Skin epidermis (tissue), 12 donors: ENCODE measurements around the gene ITGB5.
"Not testable (repeated sequence)": the region's sequence is repeated elsewhere in the genome, so short reads cannot be mapped to it uniquely, and the experiment has no call there.

Experiments used
- H3K27ac ChIP-seq, 21 experiments: fragments of 200-600 bp; sonication (generic) in 11 of 21; one replicate each; pipeline ENCODE4 v1.5.0; 2020; ENCODE audit warnings: mild to moderate bottlenecking in 3 of 21, inconsistent platforms in 2 of 21, moderate library complexity in 2 of 21
- H3K4me3 ChIP-seq, 7 experiments: fragments of 200-600 bp; sonication (generic) in 2 of 7; one replicate each; pipeline ENCODE4 v1.5.0; 2020; ENCODE audit warnings: inconsistent platforms in 2 of 7, mild to moderate bottlenecking in 2 of 7, moderate library complexity in 1 of 7

ITGB5 gene

DNA sequence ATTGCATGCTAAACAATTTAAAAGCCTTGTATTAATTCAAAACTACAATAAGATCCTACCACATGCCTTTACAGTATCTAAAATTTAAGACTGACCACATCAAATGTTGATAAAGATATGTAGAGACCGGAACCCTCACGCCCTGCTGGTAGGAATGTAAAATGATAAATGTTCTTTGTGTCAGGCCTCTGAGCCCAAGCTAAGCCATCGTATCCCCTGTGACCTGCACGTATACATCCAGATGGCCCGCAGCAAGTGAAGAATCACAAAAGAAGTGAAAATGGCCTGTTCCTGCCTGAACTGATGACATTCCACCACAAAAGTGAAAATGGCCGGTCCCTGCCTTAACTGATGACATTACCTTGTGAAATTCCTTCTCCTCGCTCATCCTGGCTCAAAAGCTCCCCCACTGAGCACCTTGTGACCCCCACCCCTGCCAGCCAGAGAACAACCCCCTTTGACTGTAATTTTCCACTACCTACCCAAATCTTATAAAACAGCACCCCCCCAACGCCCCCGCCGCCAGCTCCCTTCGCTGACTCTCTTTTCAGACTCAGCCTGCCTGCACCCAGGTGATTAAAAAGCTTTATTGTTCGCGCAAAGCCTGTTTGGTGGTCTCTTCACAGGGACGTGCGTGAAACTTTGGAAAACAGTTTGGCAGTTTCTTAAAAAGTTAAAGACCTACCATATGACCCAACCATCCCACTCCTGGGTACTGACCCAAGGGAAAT is 59.5 kb downstream of the ITGB5 start:
- not testable (repeated sequence) for H3K4me3 ChIP-seq
- H3K27ac ChIP-seq: peak overlapping the region in 15 of 21 experiments; percentile 5 to 83 (median 58)

DNA sequence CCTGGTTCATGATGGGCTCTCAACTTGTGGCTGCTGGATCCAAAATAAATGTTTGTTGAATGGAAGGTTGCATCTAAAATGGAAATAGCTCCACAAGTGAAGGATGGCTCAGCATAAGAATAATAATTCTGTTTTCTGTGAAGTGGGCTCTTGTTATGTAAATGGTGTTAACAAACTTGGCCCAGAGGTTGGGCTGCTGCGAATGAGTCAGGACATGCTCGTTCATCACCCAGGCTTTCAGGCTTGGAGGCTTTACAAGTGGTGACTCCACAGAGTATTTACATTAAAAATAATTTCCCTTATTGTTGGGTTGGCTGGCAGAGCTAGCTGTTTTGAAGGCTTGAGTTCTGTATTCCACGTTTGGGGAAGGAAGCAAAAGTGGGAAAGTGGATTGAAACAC is 60.5 kb downstream of the ITGB5 start:
- H3K4me3 ChIP-seq: no peak overlapping the region
- peak overlapping the region in 18 of 21 experiments; percentile 5 to 83 (median 56) for H3K27ac ChIP-seq

DNA sequence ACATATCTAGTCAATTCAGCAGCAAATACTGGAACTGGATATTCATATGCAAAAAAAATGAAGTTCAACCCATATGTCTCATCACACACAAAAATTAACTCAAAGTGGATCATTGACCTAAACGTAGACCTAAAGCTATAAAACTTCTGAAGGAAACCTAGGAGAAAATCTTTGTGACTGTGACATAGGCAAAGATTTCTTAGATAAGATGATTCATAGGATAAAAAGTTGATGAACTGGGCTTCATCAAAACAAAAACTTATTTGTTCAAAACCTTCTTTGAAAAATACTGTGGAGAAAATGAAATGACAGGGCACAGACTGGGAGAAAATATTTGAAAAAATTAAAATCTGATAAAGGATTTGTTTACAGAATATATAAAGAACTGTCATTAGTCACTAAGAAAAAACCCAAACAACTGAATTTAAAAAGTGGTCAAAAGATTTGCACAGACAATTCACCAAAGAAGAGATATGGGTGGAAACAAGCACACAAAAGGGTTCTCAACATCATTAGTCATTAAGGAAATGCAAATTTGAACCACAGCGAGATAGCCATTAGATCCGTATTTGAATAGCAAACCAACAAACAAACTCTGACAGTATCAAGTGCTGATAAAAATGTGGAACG is 62.8 kb downstream of the ITGB5 start:
- Histone ChIP-seq H3K4me3 (no peak overlapping the region), H3K27ac (peak overlapping the region in 1 of 21 experiments; percentile 8)

DNA sequence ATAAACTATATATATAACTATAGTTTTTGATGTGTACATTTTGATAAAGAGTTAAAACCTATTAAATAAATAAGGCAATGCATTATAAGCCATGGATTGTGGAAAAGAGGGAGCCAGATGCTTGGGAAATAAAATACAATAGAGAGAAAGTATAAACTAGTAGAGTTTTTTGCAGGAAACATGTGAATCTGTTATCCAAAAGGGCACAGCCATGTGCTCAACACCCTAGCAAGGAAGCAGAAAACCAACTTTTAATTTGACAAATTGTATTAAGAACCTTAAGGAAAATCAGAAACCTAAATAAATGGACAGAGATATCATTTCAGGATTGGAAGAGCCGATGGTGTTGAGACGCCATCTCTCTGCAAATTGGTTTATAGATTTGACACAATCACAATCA is 63.5 kb downstream of the ITGB5 start:
- Histone ChIP-seq H3K27ac (no peak overlapping the region), H3K4me3 (no peak overlapping the region)

DNA sequence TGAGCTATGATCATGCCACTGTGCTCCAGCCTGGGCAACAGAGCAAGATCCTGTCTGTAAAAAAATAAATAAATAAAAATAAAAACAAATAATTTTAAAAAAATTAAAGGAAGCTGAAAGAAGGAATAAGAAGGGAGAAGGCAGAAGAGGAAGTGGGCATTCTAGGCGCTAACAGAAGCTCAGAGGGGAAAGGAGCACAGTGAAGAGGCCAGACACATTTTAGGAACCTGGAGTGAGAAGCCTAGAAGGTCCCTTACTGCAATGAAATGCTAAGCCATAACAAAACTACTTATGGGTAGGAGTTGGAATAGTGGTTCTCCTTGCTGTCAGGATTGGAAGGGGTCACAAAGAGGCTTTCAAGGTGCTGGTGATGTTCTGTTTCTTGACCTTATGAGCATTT is 64.0 kb downstream of the ITGB5 start:
- Histone ChIP-seq H3K4me3 (no peak overlapping the region), H3K27ac (no peak overlapping the region)

DNA sequence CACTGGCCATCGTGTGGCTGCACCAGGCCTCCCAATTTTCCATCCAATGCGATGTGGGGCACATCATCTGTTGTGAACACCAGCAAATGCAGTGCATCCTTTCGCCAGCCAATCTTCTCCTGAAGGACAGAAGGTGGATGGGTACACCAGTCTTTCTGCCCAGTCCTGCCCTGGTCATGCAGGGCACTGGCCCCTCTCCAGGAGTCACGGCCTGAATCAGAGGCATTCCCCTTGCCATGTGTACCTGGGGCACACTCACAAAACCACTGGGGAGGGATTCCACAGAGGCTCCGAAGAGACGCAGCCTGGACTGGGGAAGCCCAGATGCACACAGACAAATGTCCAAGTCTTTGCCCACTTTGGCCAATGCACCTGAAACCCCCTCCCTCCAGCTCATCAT is 65.8 kb downstream of the ITGB5 start:
- no peak overlapping the region for H3K27ac ChIP-seq
- H3K4me3 ChIP-seq: no peak overlapping the region

DNA sequence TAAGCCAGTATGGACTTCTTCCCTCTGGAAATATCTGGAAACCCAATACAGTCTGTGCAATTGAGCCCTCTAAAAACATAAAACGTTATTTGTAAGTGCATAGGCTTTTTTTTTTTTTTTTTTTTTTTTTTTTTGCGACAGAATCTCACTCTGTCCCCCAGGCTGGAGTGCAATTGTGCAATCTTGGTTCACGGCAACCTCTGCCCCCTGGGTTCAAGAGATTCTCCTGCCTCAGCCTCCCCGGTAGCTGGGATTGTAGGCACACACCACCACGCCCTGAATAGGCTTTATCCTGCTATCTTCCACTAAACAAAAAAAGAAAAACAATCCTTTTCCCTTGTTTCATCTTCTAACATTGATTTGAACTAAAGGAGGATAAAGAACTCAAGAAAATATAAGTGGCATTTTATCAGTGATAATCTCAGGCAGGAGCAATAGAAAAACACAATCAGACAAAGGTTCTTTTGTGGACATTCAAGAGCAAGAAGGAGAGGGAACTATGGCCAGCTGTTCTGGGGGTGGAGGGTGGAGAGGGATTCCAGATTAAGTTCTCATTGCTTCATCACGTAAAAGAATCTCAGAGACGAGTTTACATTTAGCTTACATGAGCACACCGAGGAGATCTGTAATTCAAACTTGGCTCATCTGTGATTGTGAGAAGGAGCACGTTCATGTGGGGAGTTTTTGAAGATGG is 68.6 kb downstream of the ITGB5 start:
- Histone ChIP-seq H3K4me3 (no peak overlapping the region), H3K27ac (peak overlapping the region in 8 of 21 experiments; percentile 5 to 54 (median 26))

DNA sequence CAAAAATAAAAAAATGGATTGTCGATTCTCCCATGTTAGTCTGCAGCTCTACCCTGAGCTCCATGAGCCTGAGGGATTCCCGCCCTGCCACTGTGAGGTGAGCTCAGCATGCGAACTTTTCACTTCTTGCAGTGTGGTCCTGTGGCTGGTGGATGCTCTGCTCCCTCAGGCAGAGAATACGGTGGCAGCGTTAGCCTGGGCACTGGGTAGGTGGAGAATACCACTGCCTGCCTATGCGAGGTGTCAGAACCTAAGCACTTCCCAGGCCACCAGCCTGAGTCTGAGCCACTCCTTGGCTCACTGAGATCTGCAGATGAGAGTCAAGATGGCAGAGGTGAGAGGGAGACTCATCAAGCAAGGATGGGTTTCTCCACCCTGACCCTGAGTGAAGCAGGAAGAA is 70.1 kb downstream of the ITGB5 start:
- peak overlapping the region in 4 of 21 experiments; percentile 28 to 75 (median 43) for H3K27ac ChIP-seq
- no peak overlapping the region for H3K4me3 ChIP-seq

DNA sequence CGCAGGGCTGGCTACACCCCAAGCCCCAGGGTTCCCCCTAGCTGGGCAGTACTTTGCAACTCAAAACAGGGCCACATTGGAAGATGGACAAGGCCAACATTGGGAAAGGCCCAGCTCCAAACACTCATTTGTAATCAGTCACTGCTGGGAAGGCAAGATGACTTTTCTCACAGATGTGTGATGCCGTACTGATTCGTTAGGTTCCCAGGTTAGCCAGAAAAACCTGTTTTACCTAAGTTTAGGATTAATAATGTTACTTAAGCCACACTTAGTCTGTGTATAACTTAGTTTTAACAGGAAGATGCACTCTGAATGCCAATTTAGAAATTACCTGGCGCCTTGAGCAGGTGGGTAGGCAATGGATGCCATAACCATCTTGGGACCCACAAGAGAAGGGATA is 71.0 kb downstream of the ITGB5 start:
- peak overlapping the region in 18 of 21 experiments; percentile 29 to 79 (median 72) for H3K27ac ChIP-seq
- no peak overlapping the region for H3K4me3 ChIP-seq

DNA sequence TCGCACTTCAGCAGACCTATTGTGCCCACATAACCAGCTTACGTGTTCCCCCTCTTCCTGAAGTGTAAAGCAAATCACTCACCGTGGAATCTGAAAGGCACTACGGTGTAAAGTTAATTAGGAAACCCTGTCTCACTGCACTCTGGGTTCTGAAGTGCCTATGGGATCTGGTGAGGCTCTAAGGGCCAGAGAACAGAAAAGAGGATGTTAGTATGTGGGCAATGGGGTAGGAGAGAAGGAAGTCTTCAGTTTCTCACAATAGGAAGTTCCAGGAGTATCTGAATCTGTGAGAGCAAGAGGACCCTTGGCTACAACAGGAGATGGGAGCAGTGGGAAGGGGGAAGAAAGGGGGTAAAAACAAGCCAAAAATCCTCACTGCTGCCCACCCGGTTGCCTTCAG is 71.4 kb downstream of the ITGB5 start:
- Histone ChIP-seq H3K27ac (peak overlapping the region in 19 of 21 experiments; percentile 29 to 79 (median 71)), H3K4me3 (no peak overlapping the region)

DNA sequence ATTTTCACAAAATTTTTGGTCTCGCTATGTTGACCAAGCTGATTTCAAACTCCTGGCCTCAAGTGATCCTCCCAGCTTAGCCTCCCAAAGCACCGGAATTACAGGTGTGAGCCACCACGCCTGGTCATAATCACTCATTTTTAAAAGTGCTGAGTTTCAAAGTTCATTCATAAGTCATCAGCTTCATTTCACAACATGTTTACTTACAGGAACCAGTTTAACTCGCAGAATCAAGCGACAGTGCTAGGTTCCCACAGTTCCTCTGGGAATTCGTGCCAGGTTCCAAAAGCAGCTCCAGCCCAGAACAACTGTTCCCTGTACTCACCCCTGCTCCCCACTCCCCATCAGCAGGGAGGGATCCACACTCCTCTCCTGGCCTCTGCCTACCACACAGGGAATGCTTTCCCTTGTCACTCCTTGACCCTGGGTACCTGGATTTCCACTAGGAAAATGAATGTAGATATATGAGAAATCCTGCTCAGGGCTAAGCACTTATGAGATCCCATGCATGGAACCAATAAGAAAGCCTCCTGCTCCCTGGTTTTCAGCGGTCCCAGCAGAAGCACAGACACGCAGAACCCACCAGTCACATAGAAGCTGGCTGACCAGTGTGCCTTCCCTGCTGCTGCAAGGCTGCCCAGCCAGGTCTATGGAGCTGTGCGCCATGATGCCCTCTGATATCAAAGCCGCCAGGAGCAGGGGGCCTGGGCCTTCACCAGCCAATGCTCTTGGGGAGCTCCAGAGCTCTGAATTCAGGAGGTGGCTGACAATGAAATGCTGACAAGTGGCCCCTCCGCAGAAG is 72.3 kb downstream of the ITGB5 start:
- Histone ChIP-seq H3K27ac (peak overlapping the region in 19 of 21 experiments; percentile 29 to 79 (median 71)), H3K4me3 (no peak overlapping the region)

DNA sequence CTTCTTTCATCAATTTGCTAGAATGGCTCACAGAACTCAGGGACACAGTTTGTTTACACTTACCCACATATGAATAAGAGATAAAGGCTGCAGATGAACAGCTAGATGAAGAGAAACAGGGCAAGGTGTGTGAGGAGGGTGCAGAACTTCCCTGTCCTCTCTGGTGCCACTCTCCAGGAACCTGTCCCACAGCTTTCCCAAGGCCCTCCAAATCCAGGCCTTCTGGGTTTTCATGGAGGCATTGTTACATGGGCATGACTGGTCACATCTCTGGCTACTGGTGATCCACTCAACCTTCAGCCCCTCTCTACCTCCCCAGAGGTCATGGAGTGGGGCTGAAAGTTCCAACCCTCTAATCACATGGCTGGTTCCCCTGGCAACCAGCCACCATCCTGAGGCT is 73.6 kb downstream of the ITGB5 start:
- Histone ChIP-seq H3K4me3 (no peak overlapping the region), H3K27ac (peak overlapping the region in 18 of 21 experiments; percentile 1 to 83 (median 69))

DNA sequence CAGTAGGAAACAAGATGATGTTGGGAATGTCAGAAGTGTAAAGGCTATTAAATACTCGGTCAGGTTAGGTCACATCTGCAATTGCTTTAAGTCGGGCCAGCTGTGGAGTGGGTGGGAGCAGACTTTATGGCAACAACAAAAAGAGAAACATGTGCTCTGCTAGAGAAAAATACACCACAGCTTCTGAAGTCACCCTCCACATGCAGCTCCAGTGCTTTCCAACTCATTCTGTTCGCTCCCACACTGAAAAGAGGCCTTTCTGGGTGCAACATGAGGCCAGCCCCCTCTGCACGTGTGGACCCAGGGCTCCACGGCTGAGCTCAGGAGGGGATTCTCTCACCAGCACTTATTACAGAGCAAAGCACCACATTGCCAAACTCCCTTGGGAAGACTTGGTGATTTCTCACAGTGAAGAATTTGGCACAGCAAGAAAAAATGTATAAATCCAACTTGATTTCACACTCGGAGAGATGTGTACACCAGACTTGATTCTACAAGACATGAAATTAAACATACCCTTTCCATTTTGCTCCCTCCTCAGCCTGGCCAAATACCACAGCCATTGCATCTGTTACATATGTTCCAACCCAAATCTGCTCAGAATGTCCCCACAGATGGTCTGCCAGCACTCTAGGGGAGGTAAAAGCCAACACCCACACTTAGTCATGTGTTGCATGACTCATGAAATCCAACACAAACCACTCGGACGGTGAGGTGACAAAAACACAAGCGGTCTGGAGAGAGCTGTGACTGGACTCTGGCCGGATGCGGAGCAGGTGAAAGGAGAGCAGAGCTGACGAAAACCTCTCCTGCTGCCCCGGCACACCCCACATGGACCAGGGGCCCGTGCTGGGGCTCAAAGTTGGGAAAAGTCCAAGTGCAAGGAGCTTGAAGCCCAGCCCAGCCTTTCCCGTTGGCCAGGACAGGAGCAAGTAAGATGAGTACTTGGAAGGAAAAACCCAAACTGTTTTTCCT is 74.6 kb downstream of the ITGB5 start:
- no peak overlapping the region for H3K4me3 ChIP-seq
- H3K27ac ChIP-seq: peak overlapping the region in 19 of 21 experiments; percentile 3 to 83 (median 68)

DNA sequence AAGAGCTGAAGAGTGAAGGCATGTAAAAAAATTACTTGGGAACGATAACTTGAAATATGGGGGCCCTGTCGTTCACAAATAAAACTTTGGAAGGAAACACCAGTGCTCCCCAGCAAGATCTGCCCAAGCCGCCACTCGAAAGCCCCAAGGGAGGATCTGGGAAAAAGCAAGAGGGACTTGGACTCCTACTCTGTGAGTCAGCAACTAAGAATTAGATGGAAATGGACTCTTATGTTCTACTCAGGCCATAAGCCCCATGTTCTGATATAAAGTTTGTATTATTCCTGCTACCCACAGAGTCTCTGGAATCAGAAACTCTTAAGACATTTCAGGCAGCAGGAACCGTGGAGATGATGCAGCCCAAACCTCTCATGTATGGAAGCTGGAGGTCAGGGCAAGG is 75.7 kb downstream of the ITGB5 start:
- H3K4me3 ChIP-seq: no peak overlapping the region
- peak overlapping the region in 16 of 21 experiments; percentile 29 to 78 (median 66) for H3K27ac ChIP-seq

DNA sequence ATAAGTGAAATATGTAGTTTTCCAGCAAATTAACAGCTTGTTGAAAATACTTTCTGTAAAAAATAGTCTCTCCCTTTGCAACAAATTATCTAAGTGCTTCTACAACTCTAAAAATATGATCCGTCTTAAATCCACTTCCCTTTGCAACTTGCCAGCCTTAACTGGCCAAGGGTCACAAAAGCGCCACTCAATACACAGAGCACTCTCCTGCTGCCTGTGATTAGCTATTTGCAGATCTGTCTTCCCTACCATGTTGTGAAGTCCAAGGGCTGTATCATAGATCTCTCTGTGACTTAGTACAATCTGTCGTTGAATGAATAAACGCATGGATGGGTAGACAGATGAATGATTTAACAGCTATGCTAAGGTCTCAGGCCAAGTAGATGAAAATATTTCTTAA is 76.2 kb downstream of the ITGB5 start:
- Histone ChIP-seq H3K27ac (peak overlapping the region in 10 of 21 experiments; percentile 0 to 74 (median 62)), H3K4me3 (no peak overlapping the region)

DNA sequence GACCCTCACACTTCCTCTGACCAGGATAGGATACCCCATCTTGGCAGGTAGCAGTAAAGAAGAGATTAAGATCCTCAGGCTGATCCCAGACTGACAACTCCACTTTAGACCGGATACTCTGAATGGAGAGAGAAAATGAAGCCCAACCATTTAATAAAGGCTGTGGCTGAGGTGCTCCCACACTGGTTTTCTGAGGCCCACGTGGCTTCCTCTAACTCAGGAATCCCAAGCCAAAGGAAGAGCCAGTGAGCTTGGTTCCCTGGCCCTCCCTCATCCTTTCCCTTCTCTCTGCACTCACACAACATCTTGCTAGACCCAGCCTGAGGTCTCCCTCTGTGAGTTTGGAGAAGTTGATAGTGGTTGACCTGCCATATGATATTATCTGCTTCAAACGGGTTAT is 78.1 kb downstream of the ITGB5 start:
- Histone ChIP-seq H3K27ac (peak overlapping the region in 11 of 21 experiments; percentile 18 to 74 (median 37)), H3K4me3 (no peak overlapping the region)

DNA sequence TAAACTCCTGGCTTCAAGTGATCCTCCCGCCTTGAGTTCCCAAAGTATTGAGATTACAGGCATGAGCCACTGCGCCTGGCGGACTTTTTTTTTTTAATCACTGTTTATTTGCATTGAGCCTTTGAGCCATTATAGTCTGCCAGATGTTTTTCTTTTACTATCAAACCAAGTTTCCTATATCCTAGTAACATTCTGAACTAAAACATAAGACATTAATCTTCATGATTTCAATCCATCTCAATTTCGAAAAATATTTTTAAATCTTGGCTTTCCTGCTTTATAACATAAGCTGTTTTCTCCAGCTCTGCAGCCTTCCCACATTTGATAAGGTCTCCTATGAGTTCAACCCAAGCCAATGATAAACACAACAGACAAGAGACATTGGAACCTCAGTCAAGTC is 81.5 kb downstream of the ITGB5 start:
- H3K27ac ChIP-seq: no peak overlapping the region
- H3K4me3 ChIP-seq: no peak overlapping the region

DNA sequence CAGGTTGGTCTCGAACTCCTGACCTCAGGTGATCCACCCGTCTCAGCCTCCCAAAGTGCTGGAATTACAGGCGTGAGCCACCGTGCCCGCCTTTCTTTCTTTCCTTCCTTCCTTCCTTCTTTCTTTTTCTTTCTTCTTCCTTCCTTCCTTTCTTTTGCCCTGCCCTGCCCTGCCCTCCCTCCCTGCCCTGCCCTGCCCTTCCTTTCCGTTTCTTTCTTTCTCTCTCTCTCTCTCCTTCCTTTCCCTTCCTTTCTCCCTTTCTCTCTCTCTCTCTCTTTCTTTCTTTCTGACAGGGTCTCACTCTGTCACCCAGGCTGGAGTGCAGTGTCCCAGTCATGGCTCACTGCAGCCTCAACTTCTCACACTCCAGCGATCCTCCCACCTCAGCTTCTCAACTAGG is 82.3 kb downstream of the ITGB5 start:
- H3K27ac ChIP-seq: no peak overlapping the region
- no peak overlapping the region for H3K4me3 ChIP-seq

DNA sequence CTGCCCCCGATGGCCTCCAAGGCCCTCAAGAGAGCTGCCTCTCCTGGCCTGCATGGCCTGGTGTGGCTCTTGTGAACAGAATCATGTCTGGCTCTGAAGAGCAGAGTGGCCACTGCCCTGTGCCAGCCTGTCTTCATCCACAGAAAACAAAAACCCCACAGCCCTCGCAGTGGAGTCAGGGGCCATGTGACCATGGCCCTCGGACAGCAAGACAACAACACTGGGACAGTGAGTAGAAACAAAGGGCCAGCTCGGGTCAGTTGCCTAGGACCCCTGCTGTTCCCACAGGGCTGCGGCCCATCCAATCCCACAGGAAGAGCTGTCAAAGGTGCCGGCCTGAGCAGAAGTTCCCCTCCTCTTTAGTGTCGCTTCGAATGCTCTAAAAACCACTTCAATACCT is 84.5 kb downstream of the ITGB5 start:
- Histone ChIP-seq H3K27ac (peak overlapping the region in 3 of 21 experiments; percentile 6 to 47 (median 31)), H3K4me3 (no peak overlapping the region)
